HepG2 (cell line): Measurements from ENCODE around the gene CA14. TPM values are rescaled to one million over a fixed set of nuclear protein-coding genes. Genes with fewer than 3 reads are reported as not detected.

ENCODE experiments used
- ARID2 ChIP-seq: sonication (generic); formaldehyde crosslinking; IDR thresholded peaks from 2 replicates; pipeline ENCODE4 v1.8.1; 2022; ENCODE audit warnings: mild to moderate bottlenecking, missing genetic modification reagents, borderline replicate concordance
- GLI4 ChIP-seq: sonication (generic); formaldehyde crosslinking; IDR thresholded peaks from 2 replicates; pipeline ENCODE4 v1.5.1; 2020; ENCODE audit warnings: missing genetic modification reagents, mild to moderate bottlenecking, moderate library complexity, borderline replicate concordance
- HNRNPLL ChIP-seq: fragments of 200-400 bp; formaldehyde crosslinking; IDR thresholded peaks from 2 replicates; pipeline ENCODE4 v1.6.1; 2017; ENCODE audit warnings: mild to moderate bottlenecking, low read depth, low read length; ENCODE audit not compliant: poor library complexity, severe bottlenecking
- ISX ChIP-seq: sonication (generic); formaldehyde crosslinking; conservative IDR thresholded peaks from 2 replicates; pipeline ENCODE4 v1.5.0; 2020; ENCODE audit warnings: missing genetic modification reagents
- KIAA2018 ChIP-seq: sonication (generic); formaldehyde crosslinking; IDR thresholded peaks from 2 replicates; pipeline ENCODE4 v1.5.0; 2020; ENCODE audit warnings: mild to moderate bottlenecking, missing genetic modification reagents, borderline replicate concordance
- KLF9 ChIP-seq: IDR thresholded peaks from 2 replicates; pipeline ENCODE4 v1.6.1; 2016; ENCODE audit warnings: low read depth
- MTERF4 ChIP-seq: sonication (generic); formaldehyde crosslinking; IDR thresholded peaks from 2 replicates; pipeline ENCODE4 v1.8.0; 2023; ENCODE audit warnings: mild to moderate bottlenecking, missing genetic modification reagents
- MTF2 ChIP-seq: sonication (generic); formaldehyde crosslinking; IDR thresholded peaks from 2 replicates; pipeline ENCODE4 v1.5.0; 2020; ENCODE audit warnings: missing genetic modification reagents, borderline replicate concordance
- NR1H2 ChIP-seq: sonication (generic); formaldehyde crosslinking; IDR thresholded peaks from 2 replicates; pipeline ENCODE4 v1.8.1; 2022; ENCODE audit warnings: low read depth, missing genetic modification reagents, borderline replicate concordance
- PHB2 ChIP-seq: fragments of 450-650 bp; IDR thresholded peaks from 2 replicates; pipeline ENCODE4 v1.6.1; 2018; ENCODE audit not compliant: partially characterized antibody
- PRMT3 ChIP-seq: sonication (generic); formaldehyde crosslinking; IDR thresholded peaks from 2 replicates; pipeline ENCODE4 v1.8.1; 2022; ENCODE audit warnings: low read depth, mild to moderate bottlenecking, moderate library complexity, missing genetic modification reagents, borderline replicate concordance
- SP2 ChIP-seq: sonication (generic); formaldehyde crosslinking; IDR thresholded peaks from 2 replicates; pipeline ENCODE4 v1.5.1; 2020; ENCODE audit warnings: mild to moderate bottlenecking, missing genetic modification reagents
- TGIF2 ChIP-seq: IDR thresholded peaks from 2 replicates; pipeline ENCODE4 v1.6.1; 2016; ENCODE audit warnings: control low read depth, missing compliant biosample characterization
- WIZ ChIP-seq: sonication (generic); formaldehyde crosslinking; IDR thresholded peaks from 2 replicates; pipeline ENCODE4 v1.5.1; 2020; ENCODE audit warnings: mild to moderate bottlenecking, missing genetic modification reagents
- YY1 ChIP-seq: IDR thresholded peaks from 2 replicates; pipeline ENCODE4 v1.6.1; 2011; ENCODE audit warnings: low read length, low read depth, moderate library complexity, mild to moderate bottlenecking; ENCODE audit not compliant: insufficient read depth, insufficient replicate concordance
- ZFP1 ChIP-seq: IDR thresholded peaks from 2 replicates; pipeline ENCODE4 v1.6.1; 2016
- ZNF552 ChIP-seq: sonication (generic); formaldehyde crosslinking; IDR thresholded peaks from 2 replicates; pipeline ENCODE4 v1.9.0; 2022; ENCODE audit warnings: missing genetic modification reagents, mild to moderate bottlenecking, borderline replicate concordance
- ZNF724P ChIP-seq: sonication (generic); formaldehyde crosslinking; IDR thresholded peaks from 2 replicates; pipeline ENCODE4 v1.8.0; 2022; ENCODE audit warnings: missing genetic modification reagents, borderline replicate concordance
- ZSCAN12 ChIP-seq: sonication (generic); formaldehyde crosslinking; IDR thresholded peaks from 2 replicates; pipeline ENCODE4 v1.9.0; 2021; ENCODE audit warnings: mild to moderate bottlenecking, missing genetic modification reagents
- polyA plus RNA-seq, 8 experiments: library from polyadenylated mRNA; depleted of rRNA in 3 of 8; stranded (reverse) in 7 of 8; unstranded in 1 of 8; fragments of >200 nt; fragmentation: Illumina TruSeq in 4 of 8; extraction: Trizol in 4 of 8; gene quantifications; 2 replicates each; pipeline versions ENCODE4 v1.2.1 to v1.2.3, GENCODE V29; 2011 to 2016; ENCODE audit warnings: low read depth in 4 of 8, missing spikeins in 1 of 8, mixed read lengths in 1 of 8; ENCODE audit not compliant: insufficient read depth in 1 of 8
- total RNA-seq, 5 experiments: library from RNA; depleted of rRNA; stranded (reverse); fragments of >200 nt; fragmentation: Illumina TruSeq; extraction: Trizol; gene quantifications; 2 replicates each; pipeline ENCODE4 v1.2.3, GENCODE V29; 2016; ENCODE audit warnings: low read depth in 1 of 5

The CA14 gene
- total and polyA plus RNA-seq, 2 of the 13 experiments (the other 11 are each of a cell fraction or from before 2014, with no cell fraction given), result 2.4 to 8.5 TPM

GRCh38 chr1:150257624-150258585 is at the start of gene CA14 (continued):
- TF ChIP-seq KLF9 (no peak), YY1 (no peak), KIAA2018 (CRISPR knock-in tag) (no peak), WIZ (no peak), ZNF724P (CRISPR knock-in tag) (no peak), ZSCAN12 (no peak), MTF2 (CRISPR knock-in tag) (no peak), ARID2 (CRISPR knock-in tag) (no peak), MTERF4 (CRISPR knock-in tag) (no peak), ISX (no peak), HNRNPLL (no peak), ZNF552 (CRISPR knock-in tag) (no peak), PHB2 (no peak), ZFP1 (CRISPR knock-in tag) (no peak), NR1H2 (CRISPR knock-in tag) (no peak), GLI4 (CRISPR knock-in tag) (no peak), TGIF2 (CRISPR knock-in tag) (no peak), SP2 (CRISPR knock-in tag) (no peak), PRMT3 (CRISPR knock-in tag) (no peak)
